Measurements from ENCODE around the gene NMNAT1. TPM values are rescaled to one million over a fixed set of nuclear protein-coding genes. Genes with fewer than 3 reads are reported as not detected.

Gene NMNAT1
- total RNA-seq, 4 donors from 2014 or later = 4.7 to 6.5 (median 5.6) TPM

DNA sequence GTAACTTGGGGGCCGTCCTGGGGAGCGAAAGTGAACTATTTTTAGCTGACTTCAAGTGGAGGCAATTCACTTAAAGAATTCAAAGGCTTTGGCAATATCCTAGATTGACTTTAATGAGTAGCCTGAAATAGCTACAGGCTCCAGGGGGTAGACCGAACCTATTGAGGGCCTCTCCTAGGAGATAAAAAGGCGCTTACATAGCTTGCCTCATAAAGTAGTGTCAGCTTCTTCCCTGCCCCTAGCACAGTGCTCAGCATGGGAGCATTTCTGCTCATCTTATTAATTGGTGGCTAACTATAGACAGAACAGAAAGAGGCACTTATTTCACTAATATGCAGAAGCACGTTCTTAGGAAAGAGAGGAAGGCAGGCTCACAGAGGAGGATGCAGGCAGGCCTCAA, 20.9 kb upstream of the NMNAT1 start:
- ATAC-seq (ENCODE audit: low FRiP score) (no peak), DNase-seq (ENCODE audit: low spot score) (no peak)
- TF ChIP-seq, protein P1, sequence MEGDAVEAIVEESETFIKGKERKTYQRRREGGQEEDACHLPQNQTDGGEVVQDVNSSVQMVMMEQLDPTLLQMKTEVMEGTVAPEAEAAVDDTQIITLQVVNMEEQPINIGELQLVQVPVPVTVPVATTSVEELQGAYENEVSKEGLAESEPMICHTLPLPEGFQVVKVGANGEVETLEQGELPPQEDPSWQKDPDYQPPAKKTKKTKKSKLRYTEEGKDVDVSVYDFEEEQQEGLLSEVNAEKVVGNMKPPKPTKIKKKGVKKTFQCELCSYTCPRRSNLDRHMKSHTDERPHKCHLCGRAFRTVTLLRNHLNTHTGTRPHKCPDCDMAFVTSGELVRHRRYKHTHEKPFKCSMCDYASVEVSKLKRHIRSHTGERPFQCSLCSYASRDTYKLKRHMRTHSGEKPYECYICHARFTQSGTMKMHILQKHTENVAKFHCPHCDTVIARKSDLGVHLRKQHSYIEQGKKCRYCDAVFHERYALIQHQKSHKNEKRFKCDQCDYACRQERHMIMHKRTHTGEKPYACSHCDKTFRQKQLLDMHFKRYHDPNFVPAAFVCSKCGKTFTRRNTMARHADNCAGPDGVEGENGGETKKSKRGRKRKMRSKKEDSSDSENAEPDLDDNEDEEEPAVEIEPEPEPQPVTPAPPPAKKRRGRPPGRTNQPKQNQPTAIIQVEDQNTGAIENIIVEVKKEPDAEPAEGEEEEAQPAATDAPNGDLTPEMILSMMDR (IDR thresholded peaks at IDR 0.05) = no peak

DNA sequence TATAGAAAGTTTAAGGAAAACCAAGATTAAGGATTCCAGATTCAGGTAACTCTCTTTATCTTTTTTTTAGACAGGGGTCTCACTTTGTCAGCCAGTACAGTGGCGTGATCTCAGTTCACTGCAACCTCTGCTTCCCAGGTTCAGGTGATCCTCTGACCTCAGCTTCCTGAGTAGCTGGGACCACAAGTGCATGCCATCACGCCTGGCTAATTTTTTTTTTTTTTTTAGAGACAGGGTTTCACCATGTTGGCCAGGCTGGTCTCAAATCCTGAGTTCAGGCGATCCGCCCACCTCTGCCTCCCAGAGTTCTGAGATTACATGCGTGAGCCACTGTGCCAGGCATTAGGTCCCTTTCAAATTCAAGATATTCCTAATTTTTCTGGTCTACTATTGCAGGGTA, 16.0 kb upstream of the NMNAT1 start:
- ATAC-seq (ENCODE audit: low FRiP score) (no peak), DNase-seq (ENCODE audit: low spot score) (no peak)
- TF ChIP-seq, protein P1 (IDR thresholded peaks at IDR 0.05) = no peak

DNA sequence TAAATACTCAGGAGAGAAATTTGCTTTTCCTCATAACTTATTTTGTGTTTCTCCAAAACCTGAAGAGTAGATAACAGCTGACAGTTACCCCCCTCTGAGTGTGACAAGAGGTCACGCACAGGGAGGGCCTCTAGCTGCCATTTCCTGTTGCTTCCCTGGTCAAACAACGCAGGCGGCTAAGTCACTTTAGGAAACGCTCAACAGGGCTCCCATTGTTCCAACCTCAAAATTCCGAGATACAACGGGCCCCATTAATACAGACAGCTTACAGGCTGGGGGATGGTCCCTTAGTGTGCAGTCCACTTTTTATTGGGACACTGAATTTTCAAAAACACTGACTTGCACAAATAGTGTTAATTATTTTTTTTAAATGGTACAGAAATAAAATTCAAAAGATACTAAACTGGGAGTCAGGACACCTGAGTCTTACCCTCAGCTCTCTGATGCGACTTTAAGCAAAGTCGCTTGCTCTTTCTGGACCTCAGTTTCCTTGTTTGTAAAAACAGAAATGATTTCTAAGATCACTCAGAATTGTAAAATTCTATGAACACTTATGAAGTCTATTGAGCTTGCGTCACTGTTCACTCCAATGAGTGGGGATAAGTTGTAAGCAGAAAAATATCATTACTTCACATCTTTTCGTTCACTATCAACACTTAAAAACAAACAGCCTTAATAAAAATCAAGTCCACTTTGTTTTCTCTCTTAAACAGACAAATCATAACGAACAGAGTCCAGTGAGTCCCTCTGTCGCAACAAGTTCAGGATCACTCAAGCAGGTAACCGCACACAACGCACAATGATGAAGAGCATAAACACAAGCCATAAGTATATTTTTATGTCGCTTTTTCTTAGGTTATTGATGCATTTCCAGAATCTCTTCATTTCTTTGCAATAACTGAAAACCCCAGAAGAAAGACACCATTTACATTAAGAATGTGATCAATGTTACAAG, 13.6 kb upstream of the NMNAT1 start:
- DNase-seq (ENCODE audit: low spot score) (no peak), ATAC-seq (ENCODE audit: low FRiP score) (no peak)
- TF ChIP-seq, protein P1 (IDR thresholded peaks at IDR 0.05) = no peak

DNA sequence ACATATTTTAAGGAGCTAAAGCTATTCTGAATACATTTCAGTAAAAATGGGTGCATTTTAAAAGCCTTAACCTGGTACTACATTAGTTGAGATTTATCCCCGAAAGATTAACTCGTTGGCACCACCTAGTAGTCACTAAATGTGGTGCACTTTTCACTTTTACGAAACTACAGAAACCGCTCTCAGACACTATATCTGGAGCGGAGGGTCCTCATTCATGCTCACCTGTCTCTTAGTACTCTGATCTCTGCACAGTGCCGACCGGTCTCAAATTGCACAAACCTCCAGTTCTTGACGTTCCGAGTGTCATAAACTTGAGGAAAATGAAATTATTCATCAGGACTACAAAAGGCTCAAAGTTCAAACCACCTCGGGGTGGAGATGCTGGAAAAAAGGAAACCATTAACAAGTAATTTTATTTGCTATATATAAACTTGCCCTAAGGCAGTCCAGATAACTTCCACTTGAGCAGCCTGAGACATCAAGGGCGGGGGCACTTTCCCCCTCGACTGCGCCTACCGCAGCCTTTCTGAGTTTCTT, 806 bp upstream of the NMNAT1 start:
- TF ChIP-seq, protein P1 (IDR thresholded peaks at IDR 0.05) = no peak
- peak; percentile 42 for ATAC-seq (ENCODE audit: low FRiP score)
- no peak for DNase-seq (ENCODE audit: low spot score)

DNA sequence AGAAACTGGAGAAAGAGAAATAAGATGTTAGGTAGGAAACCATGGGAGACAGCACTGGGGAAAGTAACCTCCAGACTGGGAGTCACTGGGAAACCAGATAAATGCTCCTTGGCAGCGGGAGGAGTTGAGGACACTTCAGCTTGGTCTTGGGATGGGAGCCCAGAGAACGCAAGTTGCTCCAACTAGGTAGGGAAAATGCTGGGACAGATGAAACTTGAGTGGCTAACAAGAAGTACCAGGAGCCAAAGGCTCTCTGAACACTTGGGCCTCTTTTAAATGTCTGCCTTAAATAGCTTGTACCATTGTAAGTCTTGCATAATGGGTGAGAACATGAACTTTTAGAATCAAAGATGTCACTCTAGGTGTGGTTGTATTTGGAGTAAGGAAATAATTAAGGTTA, 3.0 kb downstream of the NMNAT1 start:
- ATAC-seq (ENCODE audit: low FRiP score) (no peak), DNase-seq (ENCODE audit: low spot score) (no peak)
- TF ChIP-seq, protein P1 (IDR thresholded peaks at IDR 0.05) = no peak

DNA sequence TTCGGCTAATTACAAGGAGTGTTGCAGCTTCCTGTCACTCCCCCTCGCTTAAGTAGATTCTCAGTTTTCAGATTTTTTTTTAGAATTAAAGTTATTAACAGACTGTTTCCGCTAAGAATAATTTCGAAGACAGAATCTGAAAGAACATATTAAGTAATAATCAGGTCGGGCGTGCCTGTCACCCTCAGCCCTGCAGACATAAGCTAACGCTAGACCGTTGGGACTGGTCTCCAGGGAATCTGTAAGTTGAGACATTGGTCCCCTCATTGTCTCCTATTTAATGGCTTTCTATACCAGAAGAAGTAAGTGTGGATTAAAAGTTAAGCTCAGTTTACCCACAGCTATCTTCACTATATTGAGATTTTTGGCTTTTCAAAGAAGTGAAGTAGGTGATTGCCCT, 14.5 kb downstream of the NMNAT1 start:
- ATAC-seq (ENCODE audit: low FRiP score) = no peak
- DNase-seq (ENCODE audit: low spot score) = no peak
- TF ChIP-seq, protein P1 (IDR thresholded peaks at IDR 0.05) = no peak

DNA sequence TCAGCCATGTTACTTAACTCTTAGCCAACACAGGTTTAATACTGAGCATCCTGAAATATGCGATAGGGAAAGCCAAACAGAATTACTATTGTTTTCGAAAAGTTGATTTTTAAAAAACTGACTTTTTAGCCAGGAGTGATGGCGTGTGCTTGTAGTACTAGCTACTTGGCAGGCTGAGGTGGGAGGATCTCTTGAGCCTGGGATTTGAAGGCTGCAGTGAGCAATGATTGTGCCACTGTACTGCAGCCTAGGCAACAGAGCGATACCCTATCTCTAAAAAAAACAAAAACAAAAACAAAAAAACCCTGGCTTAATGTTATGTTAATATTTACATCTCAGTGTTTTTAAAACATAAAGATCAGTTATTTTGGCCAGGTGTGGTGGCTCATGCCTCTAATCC, 16.7 kb downstream of the NMNAT1 start:
- TF ChIP-seq, protein P1 (IDR thresholded peaks at IDR 0.05) = no peak
- ATAC-seq (ENCODE audit: low FRiP score) = no peak
- no peak for DNase-seq (ENCODE audit: low spot score)

All from omental fat pad (tissue), 4 donors.